ENCODE measurements around the gene CNPY3. TPM values are rescaled to one million over a fixed set of nuclear protein-coding genes. Genes with fewer than 3 reads are reported as not detected.

The CNPY3 gene
- total and polyA plus RNA-seq, 2 of the 13 experiments (the other 11 are each of a cell fraction or from before 2014, with no cell fraction given) = 42.3 to 60.2 TPM

- TF ChIP-seq TMF1 (CRISPR knock-in tag; IDR thresholded peaks at IDR 0.05; ENCODE audit: low read depth) (no peak), ZNF263 (CRISPR knock-in tag; IDR thresholded peaks at IDR 0.05) (no peak), HDAC1 (CRISPR knock-in tag; IDR thresholded peaks at IDR 0.05) (0 out of 2 replicates have a peak, but pooled peaks have one; percentile 34), BRD4 (CRISPR knock-in tag; IDR thresholded peaks at IDR 0.05) (no peak), PATZ1 (CRISPR knock-in tag; IDR thresholded peaks at IDR 0.05) (peak; percentile 66), ZNF572 (CRISPR knock-in tag; IDR thresholded peaks at IDR 0.05) (0 out of 2 replicates have a peak, but pooled peaks have one; percentile 49), POGK (CRISPR knock-in tag; conservative IDR thresholded peaks at IDR 0.05) (peak; percentile 90), ZNF781 (CRISPR knock-in tag; IDR thresholded peaks at IDR 0.05; ENCODE audit: borderline replicate concordance, not compliant biosample characterization) (peak; percentile 21), TRIM24 (CRISPR knock-in tag; IDR thresholded peaks at IDR 0.05) (peak; percentile 82), ZBTB8A (CRISPR knock-in tag; IDR thresholded peaks at IDR 0.05; ENCODE audit: borderline replicate concordance, low read depth) (no peak), ZMYM2 (CRISPR knock-in tag; IDR thresholded peaks at IDR 0.05) (peak; percentile 84), ZFP91 (CRISPR knock-in tag; IDR thresholded peaks at IDR 0.05; ENCODE audit: borderline replicate concordance) (0 out of 2 replicates have a peak, but pooled peaks have one; percentile 7), ZNF430 (CRISPR knock-in tag; IDR thresholded peaks at IDR 0.05) (0 out of 2 replicates have a peak, but pooled peaks have one; percentile 18)
- TF ChIP-seq, protein P1, sequence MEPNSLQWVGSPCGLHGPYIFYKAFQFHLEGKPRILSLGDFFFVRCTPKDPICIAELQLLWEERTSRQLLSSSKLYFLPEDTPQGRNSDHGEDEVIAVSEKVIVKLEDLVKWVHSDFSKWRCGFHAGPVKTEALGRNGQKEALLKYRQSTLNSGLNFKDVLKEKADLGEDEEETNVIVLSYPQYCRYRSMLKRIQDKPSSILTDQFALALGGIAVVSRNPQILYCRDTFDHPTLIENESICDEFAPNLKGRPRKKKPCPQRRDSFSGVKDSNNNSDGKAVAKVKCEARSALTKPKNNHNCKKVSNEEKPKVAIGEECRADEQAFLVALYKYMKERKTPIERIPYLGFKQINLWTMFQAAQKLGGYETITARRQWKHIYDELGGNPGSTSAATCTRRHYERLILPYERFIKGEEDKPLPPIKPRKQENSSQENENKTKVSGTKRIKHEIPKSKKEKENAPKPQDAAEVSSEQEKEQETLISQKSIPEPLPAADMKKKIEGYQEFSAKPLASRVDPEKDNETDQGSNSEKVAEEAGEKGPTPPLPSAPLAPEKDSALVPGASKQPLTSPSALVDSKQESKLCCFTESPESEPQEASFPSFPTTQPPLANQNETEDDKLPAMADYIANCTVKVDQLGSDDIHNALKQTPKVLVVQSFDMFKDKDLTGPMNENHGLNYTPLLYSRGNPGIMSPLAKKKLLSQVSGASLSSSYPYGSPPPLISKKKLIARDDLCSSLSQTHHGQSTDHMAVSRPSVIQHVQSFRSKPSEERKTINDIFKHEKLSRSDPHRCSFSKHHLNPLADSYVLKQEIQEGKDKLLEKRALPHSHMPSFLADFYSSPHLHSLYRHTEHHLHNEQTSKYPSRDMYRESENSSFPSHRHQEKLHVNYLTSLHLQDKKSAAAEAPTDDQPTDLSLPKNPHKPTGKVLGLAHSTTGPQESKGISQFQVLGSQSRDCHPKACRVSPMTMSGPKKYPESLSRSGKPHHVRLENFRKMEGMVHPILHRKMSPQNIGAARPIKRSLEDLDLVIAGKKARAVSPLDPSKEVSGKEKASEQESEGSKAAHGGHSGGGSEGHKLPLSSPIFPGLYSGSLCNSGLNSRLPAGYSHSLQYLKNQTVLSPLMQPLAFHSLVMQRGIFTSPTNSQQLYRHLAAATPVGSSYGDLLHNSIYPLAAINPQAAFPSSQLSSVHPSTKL (CRISPR knock-in tag; IDR thresholded peaks at IDR 0.05) = peak; percentile 47
These were observed 40.7 kb downstream of the CNPY3 start (continued) for GRCh38 chr6:42969934-42970333.
